Measurements from ENCODE around the gene KIF6. TPM values are rescaled to one million over a fixed set of nuclear protein-coding genes. Genes with fewer than 3 reads are reported as not detected.

The KIF6 gene
- total RNA-seq, 1 donor from 2014 or later: not detected

GRCh38 chr6:39669207-39669972 lies 55.8 kb downstream of the KIF6 start:
- intact Hi-C loops (cut with DNase I): no loop called here

GRCh38 chr6:39666706-39667489 lies 58.3 kb downstream of the KIF6 start:
- intact Hi-C loops (cut with DNase I): no loop called here
- DNase-seq (ENCODE audit: low spot score): no peak

More at GRCh38 chr6:39669207-39669972, 55.8 kb downstream of the KIF6 start:
- no peak for DNase-seq (ENCODE audit: low spot score)

- DNase-seq (ENCODE audit: low spot score): no peak
- intact Hi-C loops (cut with DNase I): no loop called here
These were observed 59.3 kb downstream of the KIF6 start for GRCh38 chr6:39665861-39666260.

DNA sequence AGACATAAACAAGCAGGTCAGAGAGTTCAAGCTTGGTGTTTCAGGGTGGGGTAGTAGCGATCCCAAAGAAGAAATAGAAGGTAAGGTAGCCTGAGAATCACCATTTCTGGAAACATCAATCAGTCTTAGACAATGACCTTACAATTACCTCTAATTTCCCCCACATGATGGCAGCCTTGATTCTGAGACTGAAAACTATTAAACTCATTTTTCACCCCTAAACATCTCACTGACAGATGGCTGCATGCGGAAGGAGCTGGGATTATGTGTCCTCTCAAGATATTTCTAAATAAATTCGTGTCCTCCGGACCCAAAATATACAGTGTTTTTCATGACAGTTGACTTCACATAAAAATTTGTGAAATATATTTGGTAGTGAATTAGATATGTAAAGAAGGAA lies 61.0 kb downstream of the KIF6 start:
- no peak for DNase-seq (ENCODE audit: low spot score)
- intact Hi-C loops (cut with DNase I): no loop called here

DNA sequence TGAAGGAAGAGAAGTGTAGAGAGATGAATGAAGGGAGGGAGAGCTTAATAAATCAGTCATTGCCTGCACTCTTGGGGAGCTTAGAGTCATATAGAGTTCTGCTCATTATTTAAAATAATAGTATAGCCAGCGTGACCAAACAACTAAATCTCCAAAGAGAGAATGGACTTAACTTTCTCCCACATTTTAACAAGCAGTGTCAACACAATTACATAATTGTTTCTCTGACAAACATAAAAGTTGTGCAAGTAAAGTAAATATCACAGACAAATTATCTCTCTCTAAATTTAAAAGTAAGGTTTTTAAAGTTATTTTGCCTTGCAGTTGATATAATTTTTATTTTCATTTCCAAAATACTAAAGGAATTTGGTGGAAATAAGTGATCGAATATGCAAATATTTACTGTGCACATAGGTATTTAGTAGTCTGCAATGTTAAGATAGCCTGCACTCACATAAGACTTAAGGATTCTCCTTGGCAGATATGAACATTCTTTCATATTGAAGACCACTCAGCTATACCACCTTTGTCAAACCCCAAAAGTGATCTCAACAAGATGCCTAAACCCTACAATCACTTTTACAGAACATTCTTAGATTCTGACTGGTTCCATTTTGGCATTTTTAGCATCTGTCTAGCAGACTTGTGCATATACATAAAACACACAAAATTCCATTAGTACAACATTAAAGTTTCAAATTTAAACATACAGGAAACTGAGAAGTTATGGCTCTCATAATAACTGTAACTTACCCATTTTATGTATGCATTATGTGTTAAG lies 67.7 kb downstream of the KIF6 start:
- DNase-seq (ENCODE audit: low spot score): no peak
- intact Hi-C loops (cut with DNase I): no loop called here

GRCh38 chr6:39654121-39654520 lies 71.1 kb downstream of the KIF6 start:
- no peak for DNase-seq (ENCODE audit: low spot score)
- intact Hi-C loops (cut with DNase I): no loop called here

DNA sequence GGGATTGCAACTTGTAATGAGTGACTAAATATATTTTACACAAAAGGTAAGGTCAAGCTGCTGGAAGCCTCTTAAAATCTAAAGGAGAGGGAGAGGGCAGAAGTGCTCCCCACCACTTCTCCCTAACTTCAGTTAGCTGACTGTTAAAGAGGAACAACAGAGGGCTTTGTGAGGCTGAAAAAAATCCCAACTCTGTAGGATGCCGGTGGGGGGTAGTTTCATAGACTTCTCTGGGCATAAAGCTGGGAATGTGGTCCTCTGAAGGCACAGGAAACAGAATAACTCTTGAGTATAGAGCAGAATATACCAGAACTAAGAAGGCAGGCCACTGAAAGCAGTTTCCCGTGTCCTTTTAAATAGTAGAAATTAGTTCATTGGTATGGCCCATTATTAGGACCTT lies 71.6 kb downstream of the KIF6 start:
- no peak for DNase-seq (ENCODE audit: low spot score)
- intact Hi-C loops (cut with DNase I): no loop called here

- intact Hi-C loops (cut with DNase I): no loop called here
- no peak for DNase-seq (ENCODE audit: low spot score)
These were observed 75.2 kb downstream of the KIF6 start for GRCh38 chr6:39649996-39650395.

GRCh38 chr6:39646751-39647420 lies 78.3 kb downstream of the KIF6 start:
- intact Hi-C loops (cut with DNase I): no loop called here
- no peak for DNase-seq (ENCODE audit: low spot score)

DNA sequence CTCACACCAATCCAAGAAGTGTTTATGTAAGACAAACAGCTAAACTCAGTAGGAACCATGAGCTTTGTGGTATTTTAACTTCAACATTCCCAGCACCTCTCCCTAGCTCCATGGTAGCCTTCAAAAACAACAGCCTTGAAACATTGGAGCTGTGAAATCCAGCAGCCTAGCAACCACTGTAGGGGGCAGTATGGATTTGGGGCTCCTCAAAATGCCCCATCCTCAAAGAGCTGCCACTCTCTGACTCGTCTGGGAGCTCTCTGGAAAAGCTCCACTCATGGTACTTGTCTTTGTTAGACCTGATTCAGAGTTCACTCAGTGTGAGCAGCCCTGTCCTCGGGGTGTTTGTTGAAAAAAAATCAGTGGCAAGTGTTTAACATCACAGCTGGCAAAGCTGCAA lies 82.9 kb downstream of the KIF6 start:
- intact Hi-C loops (cut with DNase I): no loop called here

GRCh38 chr6:39638126-39638822 lies 86.9 kb downstream of the KIF6 start:
- intact Hi-C loops (cut with DNase I): no loop called here
- DNase-seq (ENCODE audit: low spot score): no peak

More for the DNA sequence above, 82.9 kb downstream of the KIF6 start:
- no peak for DNase-seq (ENCODE audit: low spot score)

DNA sequence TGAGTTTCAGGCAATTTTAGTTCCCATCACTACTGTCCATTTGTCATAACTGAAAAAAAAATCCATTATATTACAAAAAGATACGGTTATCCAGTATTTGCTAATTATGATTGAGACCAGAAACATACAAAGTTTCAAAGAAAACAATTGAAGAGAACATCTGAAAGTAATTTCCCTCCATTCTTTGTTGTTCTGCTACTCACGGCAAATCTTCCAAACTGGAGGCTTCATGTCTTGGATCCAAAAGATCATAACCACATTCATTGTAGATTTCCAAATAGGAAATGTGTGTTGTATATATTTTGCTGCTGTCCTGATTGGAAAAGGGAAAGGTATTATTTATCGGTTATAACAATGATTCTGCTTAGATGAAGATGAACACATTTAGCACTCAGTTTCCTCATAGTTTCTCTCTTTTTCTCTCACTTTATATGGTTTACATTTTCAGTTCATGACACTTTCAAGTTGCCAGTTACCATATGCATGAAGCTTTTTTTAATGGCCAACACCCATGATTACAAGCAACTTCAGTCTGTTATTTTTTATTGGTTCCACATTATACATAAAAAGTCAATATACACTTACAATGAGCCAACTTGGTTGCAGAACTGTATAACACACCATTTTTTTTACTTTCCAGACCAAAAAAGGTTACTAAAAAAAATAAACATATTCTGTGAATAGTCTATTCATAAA lies 90.4 kb downstream of the KIF6 start:
- no peak for DNase-seq (ENCODE audit: low spot score)
- intact Hi-C loops (cut with DNase I): no loop called here

DNA sequence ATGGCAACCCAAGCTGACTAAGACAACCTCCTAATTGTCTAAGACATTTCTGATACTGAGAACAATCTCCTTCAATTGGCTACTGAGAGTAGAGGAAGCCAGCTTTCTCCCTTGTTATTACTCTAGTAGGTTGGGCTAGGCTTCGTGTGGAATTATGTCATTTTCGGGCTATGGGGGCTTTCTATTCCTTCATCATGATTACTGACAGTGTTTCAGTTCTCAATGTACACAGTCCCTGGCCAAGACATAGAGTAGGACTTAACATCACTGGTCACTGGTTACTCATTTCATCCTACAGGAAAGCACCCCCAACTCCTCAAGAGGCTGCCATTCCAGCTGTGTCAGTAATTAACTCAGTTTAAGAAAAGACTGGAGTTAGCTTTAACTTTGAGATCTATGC lies 100.0 kb downstream of the KIF6 start:
- DNase-seq (ENCODE audit: low spot score): no peak
- intact Hi-C loops (cut with DNase I): no loop called here

- intact Hi-C loops (cut with DNase I): no loop called here
- DNase-seq (ENCODE audit: low spot score): no peak
These were observed 101.5 kb downstream of the KIF6 start for GRCh38 chr6:39623750-39624149.

DNA sequence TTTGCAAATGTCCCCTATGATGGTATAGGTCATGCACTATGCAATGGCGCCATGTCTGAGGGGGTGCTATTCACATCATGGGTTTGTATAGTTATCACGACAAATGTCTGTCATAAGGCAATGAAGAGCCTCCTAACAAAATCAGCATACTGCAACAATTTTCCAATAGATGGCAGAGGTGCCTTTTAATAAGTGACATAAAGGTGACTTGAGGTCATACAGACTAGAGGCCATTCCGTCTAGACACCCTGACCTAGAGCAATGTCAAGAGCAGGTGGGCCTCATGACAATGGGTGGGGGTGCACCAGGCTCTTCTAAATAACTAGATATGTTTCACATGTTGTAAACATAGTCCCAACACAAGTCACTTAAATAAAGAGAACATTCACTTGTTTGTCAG lies 107.7 kb downstream of the KIF6 start:
- intact Hi-C loops (cut with DNase I): no loop called here
- no peak for DNase-seq (ENCODE audit: low spot score)

DNA sequence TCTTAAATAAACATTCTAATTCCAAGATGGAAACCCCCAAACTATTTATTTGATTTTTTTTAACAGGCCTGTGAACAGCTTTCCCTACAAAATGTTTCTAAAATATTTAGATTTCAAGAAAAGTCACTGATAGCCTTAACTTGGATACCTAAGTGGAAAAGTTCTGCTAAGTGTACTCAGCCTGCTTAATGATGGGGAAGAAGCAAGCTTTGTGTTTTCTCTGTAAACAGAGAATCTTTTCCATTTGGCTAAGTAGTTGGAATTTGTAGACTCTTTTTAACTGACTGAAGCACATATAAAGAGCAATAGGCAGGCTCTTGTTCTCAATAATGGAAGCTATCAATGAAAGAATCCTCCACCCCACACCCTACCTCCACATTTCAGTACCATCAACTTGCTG lies 108.2 kb downstream of the KIF6 start:
- DNase-seq (ENCODE audit: low spot score): no peak
- intact Hi-C loops (cut with DNase I): no loop called here

GRCh38 chr6:39615622-39616021 lies 109.6 kb downstream of the KIF6 start:
- intact Hi-C loops (cut with DNase I): no loop called here

GRCh38 chr6:39614393-39614950 lies 110.7 kb downstream of the KIF6 start:
- intact Hi-C loops (cut with DNase I): no loop called here
- no peak for DNase-seq (ENCODE audit: low spot score)

More at GRCh38 chr6:39615622-39616021, 109.6 kb downstream of the KIF6 start:
- DNase-seq (ENCODE audit: low spot score): no peak
